Activated CD4-positive, alpha-beta T cell treated with anti-CD3 and anti-CD28 coated beads for 24 hours (primary cell): ENCODE measurements around the gene ISL2.

Source experiments
- DNase-seq, 2 donors: peaks; one replicate each; pipeline ENCODE4 v3.0.0-alpha.2; 2020; ENCODE audit warnings: low read depth in 2 of 2

ISL2 gene

GRCh38 chr15:76342058-76342381 is 5.4 kb downstream of the ISL2 start:
- DNase-seq: no peak

- no peak for DNase-seq
These were observed 6.0 kb downstream of the ISL2 start for GRCh38 chr15:76342382-76343201.

GRCh38 chr15:76343313-76343996 is 6.9 kb downstream of the ISL2 start:
- DNase-seq: no peak

- DNase-seq: no peak
These were observed 8.5 kb downstream of the ISL2 start for GRCh38 chr15:76344893-76345582.

- no peak for DNase-seq
These were observed 9.0 kb downstream of the ISL2 start for GRCh38 chr15:76345583-76345879.

- no peak for DNase-seq
These were observed 9.5 kb downstream of the ISL2 start for GRCh38 chr15:76345880-76346668.

GRCh38 chr15:76346669-76347481 is 10.3 kb downstream of the ISL2 start:
- no peak for DNase-seq

- DNase-seq: no peak
These were observed 11.0 kb downstream of the ISL2 start for GRCh38 chr15:76347482-76348055.

- DNase-seq: no peak
These were observed 12.9 kb downstream of the ISL2 start for GRCh38 chr15:76349301-76350070.

GRCh38 chr15:76353023-76353577 is 16.5 kb downstream of the ISL2 start:
- DNase-seq: no peak

GRCh38 chr15:76353903-76354302 is 17.3 kb downstream of the ISL2 start:
- no peak for DNase-seq

- no peak for DNase-seq
These were observed 18.4 kb downstream of the ISL2 start for GRCh38 chr15:76354823-76355440.

- no peak for DNase-seq
These were observed 21.9 kb downstream of the ISL2 start for GRCh38 chr15:76358453-76358852.

- DNase-seq: no peak
These were observed 22.6 kb downstream of the ISL2 start for GRCh38 chr15:76359152-76359551.

GRCh38 chr15:76360416-76360815 is 23.8 kb downstream of the ISL2 start:
- no peak for DNase-seq

GRCh38 chr15:76363251-76363650 is 26.7 kb downstream of the ISL2 start:
- DNase-seq: no peak

- no peak for DNase-seq
These were observed 30.1 kb downstream of the ISL2 start for GRCh38 chr15:76366714-76367113.

GRCh38 chr15:76368122-76368621 is 31.6 kb downstream of the ISL2 start:
- no peak for DNase-seq

GRCh38 chr15:76376029-76376428 is 39.5 kb downstream of the ISL2 start:
- no peak for DNase-seq
